Measurements from ENCODE around the gene HLF.

- TF ChIP-seq CTCF (IDR thresholded peaks at IDR 0.05) (no peak), POLR2A (IDR thresholded peaks at IDR 0.05) (no peak)
These were observed 76.7 kb downstream of the HLF start for GRCh38 chr17:55341432-55341831.

Measured in vagina (tissue), 2 donors.